VCaP (cell line): ENCODE results near the gene GRK4.
"Not testable (repeated sequence)": the region's sequence is repeated elsewhere in the genome, so short reads cannot be mapped to it uniquely, and the experiment has no call there.

ENCODE experiments used
- H3K27ac ChIP-seq: fragments of 450-650 bp; 2 replicates; pipeline ENCODE4 v1.5.1; 2017
- CTCF ChIP-seq: fragments of 450-650 bp; conservative IDR thresholded peaks from 2 replicates; pipeline ENCODE4 v1.5.1; 2017; ENCODE audit warnings: mild to moderate bottlenecking, moderate library complexity

GRK4 gene

DNA sequence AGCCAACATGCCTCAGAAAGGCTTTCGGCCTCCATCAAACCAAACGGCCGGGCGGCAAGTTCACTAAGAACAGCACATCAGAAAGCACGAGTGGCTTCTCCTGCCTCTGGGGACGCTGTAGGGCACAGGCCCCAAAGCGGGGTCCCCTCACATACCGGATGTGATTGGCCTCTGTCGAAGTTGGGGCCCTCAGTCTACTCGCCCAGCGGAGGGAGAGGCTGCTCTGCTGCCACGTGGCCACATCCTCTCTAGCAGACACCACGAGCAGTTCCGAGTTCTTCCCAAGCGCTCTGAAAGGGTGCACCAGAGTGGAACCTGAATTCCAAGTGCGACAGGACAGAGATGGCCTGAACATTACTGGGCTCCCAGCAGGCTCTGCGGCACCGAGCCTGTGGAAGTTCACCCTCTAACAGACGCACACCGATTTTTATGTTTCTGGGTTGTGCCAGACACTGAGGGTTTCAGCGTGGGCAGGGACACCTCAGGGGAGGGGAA lies 21.3 kb upstream of the GRK4 start:
- no peak for TF ChIP-seq CTCF

GRCh38 chr4:2942532-2943363 lies 20.6 kb upstream of the GRK4 start:
- H3K27ac ChIP-seq: no peak overlapping the region

More for the DNA sequence above, 21.3 kb upstream of the GRK4 start:
- no peak overlapping the region for H3K27ac ChIP-seq

GRCh38 chr4:2943364-2944090 lies 19.8 kb upstream of the GRK4 start:
- no peak overlapping the region for H3K27ac ChIP-seq
- TF ChIP-seq CTCF: no peak

More at GRCh38 chr4:2942532-2943363, 20.6 kb upstream of the GRK4 start:
- TF ChIP-seq CTCF: no peak

GRCh38 chr4:2944091-2944482 lies 19.3 kb upstream of the GRK4 start:
- no peak overlapping the region for H3K27ac ChIP-seq
- no peak for TF ChIP-seq CTCF

DNA sequence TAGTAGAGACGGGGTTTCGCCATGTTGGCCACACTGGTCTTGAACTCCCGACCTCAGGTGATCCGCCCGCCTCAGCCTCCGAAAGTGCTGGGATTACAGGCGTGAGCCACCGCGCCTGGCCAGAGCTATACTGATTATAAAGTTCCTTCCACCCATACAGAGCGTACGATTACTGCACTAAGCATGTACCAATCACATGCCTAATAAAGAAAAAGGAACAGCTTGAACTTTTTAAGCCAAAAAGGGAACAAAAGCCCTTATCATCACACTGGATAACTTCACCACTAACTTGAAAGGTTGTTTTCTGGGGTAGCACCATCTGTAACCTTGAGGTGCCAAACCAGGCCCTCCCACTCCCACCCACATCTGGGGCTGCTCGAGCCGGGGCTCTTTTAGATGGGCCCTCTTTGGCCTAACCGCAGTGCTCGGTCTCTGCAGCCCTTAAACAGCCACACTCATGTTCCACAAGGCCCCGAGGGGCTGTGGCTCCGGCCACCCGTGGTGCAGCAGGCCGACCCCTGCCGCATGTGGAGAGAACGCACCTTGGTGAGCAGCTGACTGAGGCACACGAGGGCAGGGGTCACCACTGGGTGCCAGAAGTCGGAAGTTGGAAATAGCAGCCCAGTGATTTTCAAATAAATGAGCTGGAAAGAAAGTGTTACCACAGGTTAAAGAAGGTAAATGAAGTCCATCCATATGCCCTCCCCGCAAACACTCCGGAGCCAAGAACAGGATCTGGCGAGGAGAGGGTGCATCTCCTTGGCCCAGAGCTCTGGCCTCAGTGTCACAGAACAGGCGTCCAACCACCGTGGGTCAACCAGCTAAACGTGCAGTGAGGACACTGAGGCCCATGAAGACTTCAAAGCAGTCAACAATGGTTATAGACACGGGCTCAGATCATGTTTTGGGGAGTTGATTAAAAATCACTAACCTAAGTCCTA lies 18.5 kb upstream of the GRK4 start:
- no peak overlapping the region for H3K27ac ChIP-seq
- TF ChIP-seq CTCF: no peak

DNA sequence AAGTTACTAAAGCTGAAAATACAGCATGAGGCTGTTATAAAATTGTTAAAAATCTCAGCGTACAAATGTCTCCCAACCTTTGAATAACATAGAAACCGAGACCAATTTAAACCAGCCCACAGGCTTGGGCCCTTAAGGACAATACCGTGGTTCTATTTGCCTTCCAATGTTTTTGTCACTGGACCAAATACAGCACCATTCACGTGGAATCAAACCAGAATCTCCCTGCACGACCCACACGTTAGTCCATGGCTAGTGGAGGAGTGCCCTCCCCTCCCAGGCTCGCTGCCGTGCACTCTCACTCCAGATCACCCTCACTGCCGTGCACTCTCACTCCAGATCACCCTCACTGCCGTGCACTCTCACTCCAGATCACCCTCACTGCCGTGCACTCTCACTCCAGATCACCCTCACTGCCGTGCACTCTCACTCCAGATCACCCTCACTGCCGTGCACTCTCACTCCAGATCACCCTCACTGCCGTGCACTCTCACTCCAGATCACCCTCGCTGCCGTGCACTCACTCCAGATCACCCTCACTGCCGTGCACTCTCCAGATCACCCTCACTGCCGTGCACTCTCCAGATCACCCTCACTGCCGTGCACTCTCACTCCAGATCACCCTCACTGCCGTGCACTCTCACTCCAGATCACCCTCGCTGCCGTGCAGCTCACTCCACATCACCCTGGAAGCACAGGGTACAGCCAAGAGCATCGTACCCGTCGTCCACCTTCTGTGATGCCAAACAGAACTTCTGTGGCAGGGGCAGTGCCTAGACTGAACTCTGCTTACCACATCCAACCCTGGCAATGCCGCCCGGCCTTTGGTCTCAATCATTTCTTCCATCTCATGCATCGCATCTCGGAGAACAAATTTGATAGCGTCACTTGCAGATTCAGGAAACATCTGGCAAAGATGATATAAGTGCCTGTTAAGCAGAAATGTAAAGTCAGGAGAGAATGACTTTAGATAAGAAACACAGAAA lies 17.5 kb upstream of the GRK4 start:
- H3K27ac ChIP-seq: not testable (repeated sequence)
